Peyer's patch (tissue), 4 donors: ENCODE results near the gene POLR3A. TPM values are rescaled to one million over a fixed set of nuclear protein-coding genes. Genes with fewer than 3 reads are reported as not detected.

ENCODE experiments used
- DNase-seq, 3 donors: peaks; one replicate each; pipeline ENCODE4 v3.0.0-alpha.2; 2017 to 2019
- H3K27ac ChIP-seq, 4 donors: fragments of 200-600 bp; sonication (generic); one replicate each; pipeline ENCODE4 v1.5.1; 2016 to 2019
- H3K27me3 ChIP-seq, 2 donors: fragments of 200-600 bp; sonication (generic); one replicate each; pipeline ENCODE4 v1.5.1; 2019
- H3K36me3 ChIP-seq, 3 donors: fragments of 200-600 bp; sonication (generic); one replicate each; pipeline ENCODE4 v1.5.1; 2016 to 2019
- H3K4me1 ChIP-seq, 4 donors: fragments of 200-600 bp; sonication (generic); one replicate each; pipeline ENCODE4 v1.5.1; 2016 to 2019
- H3K4me3 ChIP-seq, 4 donors: fragments of 200-600 bp; sonication (generic); 1 replicate in 3 of 4; 2 replicates in 1 of 4; pipeline ENCODE4 v1.5.1; 2016 to 2019; ENCODE audit warnings: mild to moderate bottlenecking in 1 of 4
- H3K9me3 ChIP-seq, 4 donors: fragments of 200-600 bp; sonication (generic); one replicate each; pipeline ENCODE4 v1.5.1; 2016 to 2019; ENCODE audit warnings: mild to moderate bottlenecking in 1 of 4
- POLR2A ChIP-seq, 2 donors: fragments of 450-650 bp; IDR thresholded peaks; one replicate each; pipeline ENCODE4 v1.5.1; 2017; ENCODE audit warnings: antibody characterized with exemption in 2 of 2, mild to moderate bottlenecking in 2 of 2, moderate library complexity in 2 of 2
- total RNA-seq, 4 donors: library from RNA; depleted of rRNA; stranded (reverse); fragments of >200 nt; gene quantifications; one replicate each; pipeline ENCODE4 v1.1.0, GENCODE V29; 2016
- TF ChIP-seq, protein P1 (sequence below), 6 experiments: fragments of 450-650 bp in 4 of 6; fragments of 200-600 bp in 2 of 6; sonication (generic) in 1 of 6; IDR thresholded peaks; one replicate each; pipeline ENCODE4 v1.5.1; 2017 to 2019; ENCODE audit warnings: antibody characterized with exemption in 6 of 6, mild to moderate bottlenecking in 3 of 6, moderate library complexity in 1 of 6

Gene POLR3A
- total RNA-seq, 4 donors from 2014 or later: 19.8 to 24.3 (median 22.2) TPM

DNA sequence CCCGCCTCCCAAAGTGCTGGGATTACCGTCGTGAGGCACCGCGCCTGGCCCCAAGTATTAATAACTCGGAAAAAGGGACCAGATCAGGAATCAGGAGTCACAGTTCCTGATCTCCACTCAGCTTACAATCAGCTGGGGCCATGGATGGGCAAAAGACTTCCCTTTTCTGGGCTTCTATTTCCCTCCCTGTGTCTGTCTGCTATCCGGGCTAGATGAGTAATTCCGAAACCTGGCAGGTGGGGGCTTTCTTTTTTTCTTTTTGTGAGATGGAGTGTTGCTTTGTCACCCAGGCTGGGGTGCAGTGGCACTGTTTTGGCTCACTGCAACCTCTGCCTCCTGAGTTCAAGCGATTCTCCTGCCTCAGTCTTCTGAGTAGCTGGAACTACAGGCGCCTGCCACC is 15.9 kb upstream of the POLR3A start:
- Histone ChIP-seq H3K4me1 (peaks cover 0 to 5% (median 0%) of the 10 kb centered on the region in 4 donors), H3K9me3 (no peaks in the 10 kb centered on the region), H3K4me3 (no peak overlapping the region), H3K36me3 (peaks cover 0 to 21% (median 0%) of the 10 kb centered on the region in 3 donors), H3K27me3 (no peaks in the 10 kb centered on the region), H3K27ac (peak overlapping the region in 1 of 4 donors; percentile 17)
- TF ChIP-seq, protein P1, sequence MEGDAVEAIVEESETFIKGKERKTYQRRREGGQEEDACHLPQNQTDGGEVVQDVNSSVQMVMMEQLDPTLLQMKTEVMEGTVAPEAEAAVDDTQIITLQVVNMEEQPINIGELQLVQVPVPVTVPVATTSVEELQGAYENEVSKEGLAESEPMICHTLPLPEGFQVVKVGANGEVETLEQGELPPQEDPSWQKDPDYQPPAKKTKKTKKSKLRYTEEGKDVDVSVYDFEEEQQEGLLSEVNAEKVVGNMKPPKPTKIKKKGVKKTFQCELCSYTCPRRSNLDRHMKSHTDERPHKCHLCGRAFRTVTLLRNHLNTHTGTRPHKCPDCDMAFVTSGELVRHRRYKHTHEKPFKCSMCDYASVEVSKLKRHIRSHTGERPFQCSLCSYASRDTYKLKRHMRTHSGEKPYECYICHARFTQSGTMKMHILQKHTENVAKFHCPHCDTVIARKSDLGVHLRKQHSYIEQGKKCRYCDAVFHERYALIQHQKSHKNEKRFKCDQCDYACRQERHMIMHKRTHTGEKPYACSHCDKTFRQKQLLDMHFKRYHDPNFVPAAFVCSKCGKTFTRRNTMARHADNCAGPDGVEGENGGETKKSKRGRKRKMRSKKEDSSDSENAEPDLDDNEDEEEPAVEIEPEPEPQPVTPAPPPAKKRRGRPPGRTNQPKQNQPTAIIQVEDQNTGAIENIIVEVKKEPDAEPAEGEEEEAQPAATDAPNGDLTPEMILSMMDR (IDR thresholded peaks at IDR 0.05): no peak
- no peak for TF ChIP-seq POLR2A (IDR thresholded peaks at IDR 0.05)
- peak in 2 of 3 donors; percentile 41 to 59 for DNase-seq

DNA sequence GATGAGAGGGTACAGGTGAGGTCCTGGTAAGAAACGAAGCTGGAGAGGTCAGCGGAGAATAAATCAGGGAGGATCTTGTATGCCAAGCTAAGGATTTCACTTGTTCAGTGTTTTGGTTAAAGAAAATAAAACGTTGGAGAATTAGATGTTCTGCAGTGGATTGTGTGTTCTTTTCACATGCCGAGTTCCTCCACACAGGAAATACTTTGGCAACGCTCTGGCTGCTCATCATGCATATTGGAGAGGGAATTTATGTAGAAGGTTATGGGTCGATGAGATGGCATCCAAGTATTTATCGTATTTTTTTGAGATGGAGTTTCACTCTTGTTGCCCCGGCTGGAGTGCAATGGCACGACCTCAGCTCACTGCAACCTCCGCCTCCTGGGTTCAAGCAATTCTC is 15.4 kb upstream of the POLR3A start:
- H3K4me1 ChIP-seq: peaks cover 0 to 5% (median 0%) of the 10 kb centered on the region in 4 donors
- H3K27me3 ChIP-seq: no peaks in the 10 kb centered on the region
- no peaks in the 10 kb centered on the region for H3K9me3 ChIP-seq
- H3K27ac ChIP-seq: peak overlapping the region in 1 of 4 donors; percentile 17
- no peak overlapping the region for H3K4me3 ChIP-seq
- DNase-seq: no peak
- TF ChIP-seq, protein P1 (IDR thresholded peaks at IDR 0.05): no peak
- no peak for TF ChIP-seq POLR2A (IDR thresholded peaks at IDR 0.05)
- peaks cover 0 to 27% (median 0%) of the 10 kb centered on the region in 3 donors for H3K36me3 ChIP-seq

DNA sequence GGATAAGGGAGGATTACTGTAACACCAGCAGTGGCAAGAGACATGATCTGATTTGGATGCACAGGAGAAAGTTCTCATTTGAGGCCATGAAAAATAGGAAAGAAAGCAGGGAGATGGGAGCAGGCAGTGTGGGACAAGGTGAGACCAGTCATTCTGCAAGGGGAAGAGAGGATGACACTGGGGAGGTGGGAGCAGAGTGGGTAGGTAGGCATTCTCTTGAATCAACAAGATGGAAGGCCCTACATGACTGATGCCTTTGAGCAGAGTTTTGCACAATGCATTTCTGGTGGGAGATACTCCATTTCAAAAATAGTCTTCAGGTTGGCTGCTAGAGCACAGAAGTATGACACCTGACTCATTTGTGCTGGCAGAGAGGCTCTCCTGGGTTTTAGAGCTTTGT is 14.9 kb upstream of the POLR3A start:
- Histone ChIP-seq H3K27ac (no peak overlapping the region), H3K4me1 (peaks cover 0 to 5% (median 0%) of the 10 kb centered on the region in 4 donors), H3K9me3 (no peaks in the 10 kb centered on the region), H3K36me3 (peaks cover 0 to 32% (median 0%) of the 10 kb centered on the region in 3 donors), H3K4me3 (no peak overlapping the region), H3K27me3 (no peaks in the 10 kb centered on the region)
- TF ChIP-seq POLR2A (IDR thresholded peaks at IDR 0.05): no peak
- TF ChIP-seq, protein P1 (IDR thresholded peaks at IDR 0.05): no peak
- no peak for DNase-seq

DNA sequence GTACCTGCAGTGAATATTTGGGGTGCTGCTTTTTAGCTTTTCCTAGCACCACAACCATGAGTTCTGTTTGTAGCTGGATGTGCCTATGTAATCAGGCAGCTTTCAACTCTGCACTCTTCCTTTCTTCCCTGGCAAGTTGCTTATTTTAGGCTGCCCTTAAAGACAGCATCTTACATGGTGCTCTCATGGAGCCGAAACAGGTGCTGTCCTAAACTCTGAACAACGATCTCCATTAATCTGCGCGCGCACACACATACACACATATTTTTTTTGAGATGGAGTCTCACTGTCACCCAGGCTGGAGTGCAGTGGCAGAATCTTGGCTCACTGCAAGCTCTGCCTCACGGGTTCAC is 13.4 kb upstream of the POLR3A start:
- DNase-seq: no peak
- Histone ChIP-seq H3K27ac (no peak overlapping the region), H3K4me3 (no peak overlapping the region), H3K36me3 (peaks cover 0 to 46% (median 0%) of the 10 kb centered on the region in 3 donors), H3K4me1 (peaks cover 0 to 5% (median 0%) of the 10 kb centered on the region in 4 donors), H3K27me3 (no peaks in the 10 kb centered on the region), H3K9me3 (no peaks in the 10 kb centered on the region)
- TF ChIP-seq POLR2A (IDR thresholded peaks at IDR 0.05): no peak
- TF ChIP-seq, protein P1 (IDR thresholded peaks at IDR 0.05): no peak

DNA sequence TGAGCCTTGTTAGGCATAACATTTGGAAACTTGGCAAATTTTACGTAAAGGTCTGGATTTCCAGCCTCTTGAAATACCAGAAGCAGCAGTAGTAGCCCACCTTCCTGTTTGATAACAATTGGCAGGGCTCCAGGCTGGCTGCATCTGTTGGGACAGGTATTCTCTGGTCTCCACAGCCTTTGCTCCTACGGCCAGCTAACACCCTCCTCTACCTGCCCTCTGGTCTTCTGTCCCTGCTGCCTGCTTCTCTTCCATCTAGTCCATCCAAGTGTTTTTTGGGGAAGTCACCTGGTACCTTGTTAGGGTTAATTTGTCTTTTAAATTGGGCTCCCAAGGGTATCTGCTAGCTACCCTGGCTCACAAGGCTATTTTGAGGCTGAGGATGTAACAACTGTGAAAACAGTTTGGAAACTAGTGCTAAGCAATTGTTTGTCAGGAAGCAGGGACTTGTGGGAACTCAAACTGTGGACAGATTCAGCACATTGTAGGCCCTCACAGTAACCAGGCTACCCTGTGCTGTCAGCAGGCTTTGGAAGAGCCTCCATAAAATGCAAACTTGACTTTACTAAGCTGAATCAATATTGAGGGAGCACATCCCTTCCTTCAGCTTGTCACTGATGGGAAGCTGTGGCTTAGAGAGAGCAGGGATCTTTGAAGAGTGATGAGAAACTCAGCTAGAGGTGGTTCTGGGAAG is 12.9 kb upstream of the POLR3A start:
- H3K27ac ChIP-seq: no peak overlapping the region
- H3K4me1 ChIP-seq: peaks cover 0 to 5% (median 0%) of the 10 kb centered on the region in 4 donors
- no peaks in the 10 kb centered on the region for H3K27me3 ChIP-seq
- peaks cover 0 to 51% (median 0%) of the 10 kb centered on the region in 3 donors for H3K36me3 ChIP-seq
- no peak for DNase-seq
- H3K9me3 ChIP-seq: no peaks in the 10 kb centered on the region
- TF ChIP-seq, protein P1 (IDR thresholded peaks at IDR 0.05): no peak
- TF ChIP-seq POLR2A (IDR thresholded peaks at IDR 0.05): no peak
- H3K4me3 ChIP-seq: no peak overlapping the region
